Eye (tissue), 1 donor: ENCODE results near the gene GRIK1.

ENCODE experiments used
- DNase-seq: peaks from one replicate; pipeline ENCODE4 v3.0.0-alpha.2; 2015

GRIK1 gene

GRCh38 chr21:29661672-29662442, 277.9 kb downstream of the GRIK1 start:
- no peak for DNase-seq

GRCh38 chr21:29660047-29660720, 279.6 kb downstream of the GRIK1 start:
- no peak for DNase-seq

- no peak for DNase-seq
These were observed 280.9 kb downstream of the GRIK1 start for GRCh38 chr21:29658934-29659203.

- no peak for DNase-seq
These were observed 281.4 kb downstream of the GRIK1 start for GRCh38 chr21:29658177-29658933.

- no peak for DNase-seq
These were observed 282.4 kb downstream of the GRIK1 start for GRCh38 chr21:29657240-29657989.

- peak; percentile 17 for DNase-seq
These were observed 283.1 kb downstream of the GRIK1 start for GRCh38 chr21:29656504-29657239.

- DNase-seq, result no peak
These were observed 284.2 kb downstream of the GRIK1 start for GRCh38 chr21:29655577-29655976.

- DNase-seq, result no peak
These were observed 284.9 kb downstream of the GRIK1 start for GRCh38 chr21:29654855-29655254.

- DNase-seq, result no peak
These were observed 285.6 kb downstream of the GRIK1 start for GRCh38 chr21:29654203-29654602.

GRCh38 chr21:29650523-29651022, 289.2 kb downstream of the GRIK1 start:
- no peak for DNase-seq

- DNase-seq, result peak; percentile 64
These were observed 290.4 kb downstream of the GRIK1 start for GRCh38 chr21:29649406-29649814.

GRCh38 chr21:29648710-29649240, 291.0 kb downstream of the GRIK1 start:
- no peak for DNase-seq

- DNase-seq, result no peak
These were observed 292.4 kb downstream of the GRIK1 start for GRCh38 chr21:29647353-29647781.

- no peak for DNase-seq
These were observed 293.9 kb downstream of the GRIK1 start for GRCh38 chr21:29645666-29646553.

GRCh38 chr21:29643289-29643688, 296.5 kb downstream of the GRIK1 start:
- DNase-seq, result no peak

GRCh38 chr21:29642551-29643245, 297.1 kb downstream of the GRIK1 start:
- DNase-seq, result no peak

GRCh38 chr21:29641635-29642550, 297.9 kb downstream of the GRIK1 start:
- DNase-seq, result no peak

GRCh38 chr21:29641001-29641634, 298.7 kb downstream of the GRIK1 start:
- DNase-seq, result no peak
